Ascending aorta (tissue), 2 donors: ENCODE data around the gene HNRNPA1L2. TPM values are rescaled to one million over a fixed set of nuclear protein-coding genes. Genes with fewer than 3 reads are reported as not detected.
"Not testable (repeated sequence)": the region's sequence is repeated elsewhere in the genome, so short reads cannot be mapped to it uniquely, and the experiment has no call there.

ENCODE experiments used
- DNase-seq, 2 donors: peaks; one replicate each; pipeline ENCODE4 v3.0.0-alpha.2; 2019; ENCODE audit warnings: low spot score in 2 of 2
- H3K27ac ChIP-seq, 2 donors: fragments of 200-600 bp; sonication (generic); one replicate each; pipeline ENCODE4 v1.5.1; 2016 to 2017; ENCODE audit warnings: mild to moderate bottlenecking in 1 of 2
- H3K27me3 ChIP-seq: fragments of 200-600 bp; sonication (generic); one replicate; pipeline ENCODE4 v1.5.1; 2017
- H3K36me3 ChIP-seq, 2 donors: fragments of 200-600 bp; sonication (generic); one replicate each; pipeline ENCODE4 v1.5.1; 2016
- H3K4me1 ChIP-seq, 2 donors: fragments of 200-600 bp; sonication (generic); one replicate each; pipeline ENCODE4 v1.5.1; 2016 to 2017; ENCODE audit warnings: mild to moderate bottlenecking in 1 of 2
- H3K4me3 ChIP-seq, 2 donors: fragments of 200-600 bp; sonication (generic); one replicate each; pipeline ENCODE4 v1.5.1; 2016 to 2017; ENCODE audit warnings: mild to moderate bottlenecking in 1 of 2
- H3K9me3 ChIP-seq, 2 donors: fragments of 200-600 bp; sonication (generic); one replicate each; pipeline ENCODE4 v1.5.1; 2016
- intact Hi-C: fragments of 100-400 bp; cut with DNase I; formaldehyde crosslinking; loops from one replicate; pipeline ENCODE4 v1.15.1; 2023
- total RNA-seq: library from RNA; depleted of rRNA; stranded (reverse); fragments of >200 nt; gene quantifications from one replicate; pipeline ENCODE4 v1.1.0, GENCODE V29; 2016
- TF ChIP-seq, protein P1 (sequence below), 3 experiments: fragments of 200-600 bp in 2 of 3; fragments of 450-650 bp in 1 of 3; sonication (generic) in 2 of 3; IDR thresholded peaks; one replicate each; pipeline ENCODE4 v1.5.1; 2016 to 2019; ENCODE audit warnings: antibody characterized with exemption in 3 of 3, mild to moderate bottlenecking in 1 of 3, moderate library complexity in 1 of 3

The HNRNPA1L2 gene
- total RNA-seq, result 0.32 TPM

- intact Hi-C loops, result no loop called here
- no peak within 1 kb of the TSS for H3K4me3 ChIP-seq
- H3K4me1 ChIP-seq, result no peaks in the 10 kb centered on the region
- H3K9me3 ChIP-seq, result no peaks in the 10 kb centered on the region
- no peak for DNase-seq
- H3K27ac ChIP-seq, result no peak within 1 kb of the TSS
- H3K36me3 ChIP-seq, result peaks cover 7 to 34% of the 10 kb centered on the region in 2 donors
- no peaks in the 10 kb centered on the region for H3K27me3 ChIP-seq
- TF ChIP-seq, protein P1, sequence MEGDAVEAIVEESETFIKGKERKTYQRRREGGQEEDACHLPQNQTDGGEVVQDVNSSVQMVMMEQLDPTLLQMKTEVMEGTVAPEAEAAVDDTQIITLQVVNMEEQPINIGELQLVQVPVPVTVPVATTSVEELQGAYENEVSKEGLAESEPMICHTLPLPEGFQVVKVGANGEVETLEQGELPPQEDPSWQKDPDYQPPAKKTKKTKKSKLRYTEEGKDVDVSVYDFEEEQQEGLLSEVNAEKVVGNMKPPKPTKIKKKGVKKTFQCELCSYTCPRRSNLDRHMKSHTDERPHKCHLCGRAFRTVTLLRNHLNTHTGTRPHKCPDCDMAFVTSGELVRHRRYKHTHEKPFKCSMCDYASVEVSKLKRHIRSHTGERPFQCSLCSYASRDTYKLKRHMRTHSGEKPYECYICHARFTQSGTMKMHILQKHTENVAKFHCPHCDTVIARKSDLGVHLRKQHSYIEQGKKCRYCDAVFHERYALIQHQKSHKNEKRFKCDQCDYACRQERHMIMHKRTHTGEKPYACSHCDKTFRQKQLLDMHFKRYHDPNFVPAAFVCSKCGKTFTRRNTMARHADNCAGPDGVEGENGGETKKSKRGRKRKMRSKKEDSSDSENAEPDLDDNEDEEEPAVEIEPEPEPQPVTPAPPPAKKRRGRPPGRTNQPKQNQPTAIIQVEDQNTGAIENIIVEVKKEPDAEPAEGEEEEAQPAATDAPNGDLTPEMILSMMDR (IDR thresholded peaks at IDR 0.05), result no peak
These were observed at the start of gene HNRNPA1L2 for GRCh38 chr13:52642131-52642530. Gene HNRNPA1L2, plus strand, starts transcription at chr13:52642431. Its CDS starts 62 bp downstream, at chr13:52642493.

DNA sequence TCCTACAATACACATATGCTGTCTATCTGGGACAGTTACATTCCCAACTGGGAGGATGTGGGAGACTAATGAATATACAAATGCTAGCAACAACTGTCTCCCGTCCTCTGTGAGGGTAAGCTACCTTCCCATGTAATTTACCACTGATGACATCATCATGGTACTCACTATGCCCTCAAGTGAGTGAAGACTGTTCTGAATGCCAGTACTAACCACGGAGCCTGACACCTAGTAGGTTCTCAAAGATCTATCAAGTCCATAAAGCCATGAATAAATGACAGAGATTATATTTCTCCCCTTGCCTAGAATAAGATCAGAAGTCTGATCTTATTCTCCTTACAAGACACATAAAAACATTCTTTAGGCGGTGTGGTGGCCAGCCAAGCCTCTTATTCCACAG lies 49.1 kb upstream of the HNRNPA1L2 start:
- DNase-seq, intact Hi-C loops, H3K27me3 ChIP-seq: not testable (repeated sequence)

GRCh38 chr13:52593812-52594211 lies 48.4 kb upstream of the HNRNPA1L2 start:
- intact Hi-C loops, H3K36me3 ChIP-seq, DNase-seq: not testable (repeated sequence)

More for the DNA sequence above, 49.1 kb upstream of the HNRNPA1L2 start:
- H3K4me1 ChIP-seq, H3K4me3 ChIP-seq, H3K27ac ChIP-seq, H3K9me3 ChIP-seq, H3K36me3 ChIP-seq: not testable (repeated sequence)

DNA sequence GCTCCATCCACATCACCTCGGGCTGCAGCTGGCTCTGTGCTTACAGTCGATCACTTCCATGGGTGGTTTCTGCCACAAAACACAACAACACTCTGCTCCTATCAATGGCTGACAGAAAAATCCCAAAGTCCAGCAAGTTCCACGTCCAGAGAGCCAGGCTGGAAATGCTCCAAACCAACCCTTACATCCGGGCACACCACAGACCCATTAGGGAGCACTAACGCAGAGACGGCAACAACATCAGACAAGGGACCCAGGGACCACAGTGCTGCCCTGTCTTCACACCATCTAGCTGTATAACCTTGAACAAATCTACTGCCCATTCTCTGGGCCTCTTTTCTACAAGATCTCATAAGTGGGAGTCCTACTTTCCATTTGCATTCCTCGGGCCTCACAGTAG lies 47.9 kb upstream of the HNRNPA1L2 start:
- H3K9me3 ChIP-seq, H3K4me1 ChIP-seq, H3K27me3 ChIP-seq, H3K36me3 ChIP-seq, DNase-seq, intact Hi-C loops, H3K4me3 ChIP-seq, H3K27ac ChIP-seq: not testable (repeated sequence)

More at GRCh38 chr13:52593812-52594211, 48.4 kb upstream of the HNRNPA1L2 start:
- not testable (repeated sequence) for H3K27me3 ChIP-seq, H3K4me1 ChIP-seq, H3K4me3 ChIP-seq, H3K9me3 ChIP-seq, H3K27ac ChIP-seq

DNA sequence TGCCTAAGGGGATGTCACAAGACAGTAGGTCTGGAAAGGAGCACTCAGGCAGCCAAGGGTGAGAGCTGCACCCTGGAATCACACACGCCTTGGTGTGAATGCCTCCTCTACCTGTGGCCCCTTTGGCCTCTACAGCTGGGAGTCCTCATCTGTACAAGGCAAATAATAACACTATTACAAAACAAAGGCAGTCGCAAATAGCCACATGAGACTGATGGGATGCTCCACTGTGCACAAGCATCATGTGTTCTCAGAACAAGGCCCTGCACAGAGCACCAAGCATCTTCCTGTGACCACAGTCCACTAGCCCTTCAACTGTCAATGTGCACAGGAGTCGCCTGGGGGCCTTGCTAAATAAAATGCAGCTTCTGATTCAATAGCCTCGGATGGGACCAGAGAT lies 44.6 kb upstream of the HNRNPA1L2 start:
- Histone ChIP-seq H3K27ac (no peak overlapping the region), H3K9me3 (no peaks in the 10 kb centered on the region), H3K36me3 (no peaks in the 10 kb centered on the region), H3K4me1 (peaks cover 0 to 7% of the 10 kb centered on the region in 2 donors), H3K4me3 (no peak overlapping the region), H3K27me3 (no peaks in the 10 kb centered on the region)
- intact Hi-C loops, result no loop called here
- TF ChIP-seq, protein P1 (IDR thresholded peaks at IDR 0.05), result no peak
- DNase-seq, result no peak

- Histone ChIP-seq H3K4me1 (peaks cover 0 to 7% of the 10 kb centered on the region in 2 donors), H3K27ac (peak overlapping the region; percentile 70 to 91), H3K9me3 (no peaks in the 10 kb centered on the region), H3K36me3 (no peaks in the 10 kb centered on the region), H3K27me3 (no peaks in the 10 kb centered on the region), H3K4me3 (peak overlapping the region; percentile 80 to 92)
- intact Hi-C loops, result loop anchor here (1.0 kb wide), 2 partner anchors 18 to 53 kb away; partner anchors contain the start of gene SUGT1
- TF ChIP-seq, protein P1 (IDR thresholded peaks at IDR 0.05), result no peak
- DNase-seq, result no peak
These were observed 43.0 kb upstream of the HNRNPA1L2 start for GRCh38 chr13:52599037-52599847.

DNA sequence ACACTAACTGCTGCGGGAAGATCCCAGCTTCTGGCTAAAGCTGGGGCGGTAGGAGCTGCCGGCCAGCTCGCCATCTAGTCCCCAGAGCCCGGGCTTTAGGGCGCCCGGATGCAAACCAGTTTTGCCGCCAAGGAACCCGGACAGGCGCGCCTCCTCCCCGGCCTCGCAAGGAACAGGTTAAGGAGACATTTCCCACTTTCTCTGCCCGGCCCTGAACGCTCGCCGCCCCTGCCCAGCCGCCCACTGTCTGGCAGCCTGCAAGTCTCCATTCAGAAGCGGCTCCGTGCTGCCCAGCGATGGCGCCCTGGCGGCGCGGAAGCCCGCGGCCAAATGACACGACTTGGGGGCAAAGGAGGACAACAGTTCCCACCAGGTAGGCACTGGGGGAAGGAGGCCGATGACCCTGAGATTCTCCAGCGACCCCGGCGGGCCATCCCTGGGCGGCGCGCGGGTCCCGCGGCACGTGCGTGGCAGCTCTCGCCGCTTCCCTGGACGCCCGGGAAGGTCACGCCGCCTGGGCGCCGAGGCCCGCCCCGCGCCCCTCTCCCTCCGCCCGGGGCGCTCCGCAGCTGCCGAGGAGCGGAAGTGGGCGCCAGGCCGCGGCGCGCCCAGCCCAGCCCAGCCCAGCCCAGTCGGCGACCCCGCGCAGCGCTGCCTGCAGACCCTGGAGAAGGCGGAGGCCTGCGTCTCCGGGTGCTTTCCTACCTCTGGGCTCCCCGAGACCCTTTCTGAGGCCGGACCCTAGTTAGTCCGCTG lies 42.2 kb upstream of the HNRNPA1L2 start:
- no peaks in the 10 kb centered on the region for H3K27me3 ChIP-seq
- DNase-seq, result no peak
- H3K36me3 ChIP-seq, result no peaks in the 10 kb centered on the region
- H3K27ac ChIP-seq, result peak overlapping the region; percentile 70 to 91
- peaks cover 0 to 7% of the 10 kb centered on the region in 2 donors for H3K4me1 ChIP-seq
- TF ChIP-seq, protein P1 (IDR thresholded peaks at IDR 0.05), result peak in 1 of 3 experiments; percentile 7
- peak overlapping the region; percentile 80 to 92 for H3K4me3 ChIP-seq
- H3K9me3 ChIP-seq, result no peaks in the 10 kb centered on the region
- intact Hi-C loops, result loop anchor here (1.0 to 10.0 kb wide), 3 partner anchors 17 to 145 kb away; partner anchors contain the start of genes CKAP2, SUGT1 and VPS36
